ENCODE results near the gene COG7. TPM values are rescaled to one million over a fixed set of nuclear protein-coding genes. Genes with fewer than 3 reads are reported as not detected.
"Not testable (repeated sequence)": the region's sequence is repeated elsewhere in the genome, so short reads cannot be mapped to it uniquely, and the experiment has no call there.

Gene COG7
- polyA plus RNA-seq, 1 donor: 15.8 TPM

GRCh38 chr16:23385441-23385840, 67.5 kb downstream of the COG7 start:
- DNase-seq (ENCODE audit: low read depth): no peak

- no peak for DNase-seq (ENCODE audit: low read depth)
These were observed 68.1 kb downstream of the COG7 start for GRCh38 chr16:23384878-23385277.

GRCh38 chr16:23383881-23384280, 69.1 kb downstream of the COG7 start:
- DNase-seq (ENCODE audit: low read depth): no peak

GRCh38 chr16:23382279-23382678, 70.7 kb downstream of the COG7 start:
- no peak for DNase-seq (ENCODE audit: low read depth)

GRCh38 chr16:23381702-23382101, 71.3 kb downstream of the COG7 start:
- not testable (repeated sequence) for DNase-seq (ENCODE audit: low read depth)

- no peak for DNase-seq (ENCODE audit: low read depth)
These were observed 72.5 kb downstream of the COG7 start for GRCh38 chr16:23380501-23380951.

- DNase-seq (ENCODE audit: low read depth): no peak
These were observed 73.3 kb downstream of the COG7 start for GRCh38 chr16:23379707-23380106.

GRCh38 chr16:23378921-23379320, 74.1 kb downstream of the COG7 start:
- no peak for DNase-seq (ENCODE audit: low read depth)

- DNase-seq (ENCODE audit: low read depth): no peak
These were observed 74.7 kb downstream of the COG7 start for GRCh38 chr16:23378256-23378655.

GRCh38 chr16:23377071-23377931, 75.7 kb downstream of the COG7 start:
- no peak for DNase-seq (ENCODE audit: low read depth)

- no peak for DNase-seq (ENCODE audit: low read depth)
These were observed 77.3 kb downstream of the COG7 start for GRCh38 chr16:23375643-23376042.

GRCh38 chr16:23374721-23375510, 78.1 kb downstream of the COG7 start:
- no peak for DNase-seq (ENCODE audit: low read depth)

GRCh38 chr16:23373436-23374219, 79.4 kb downstream of the COG7 start:
- DNase-seq (ENCODE audit: low read depth): no peak

- DNase-seq (ENCODE audit: low read depth): no peak
These were observed 81.6 kb downstream of the COG7 start for GRCh38 chr16:23371368-23371767.

- DNase-seq (ENCODE audit: low read depth): no peak
These were observed 83.6 kb downstream of the COG7 start for GRCh38 chr16:23369416-23369815.

- no peak for DNase-seq (ENCODE audit: low read depth)
These were observed 84.5 kb downstream of the COG7 start for GRCh38 chr16:23368469-23368868.

- no peak for DNase-seq (ENCODE audit: low read depth)
These were observed 85.0 kb downstream of the COG7 start for GRCh38 chr16:23367988-23368387.

GRCh38 chr16:23367564-23367963, 85.4 kb downstream of the COG7 start:
- DNase-seq (ENCODE audit: low read depth): no peak

GRCh38 chr16:23366341-23366740, 86.6 kb downstream of the COG7 start:
- DNase-seq (ENCODE audit: low read depth): not testable (repeated sequence)

- no peak for DNase-seq (ENCODE audit: low read depth)
These were observed 87.3 kb downstream of the COG7 start for GRCh38 chr16:23365602-23366240.
